ENCODE data around the gene STAG1.
"Not testable (repeated sequence)": the region's sequence is repeated elsewhere in the genome, so short reads cannot be mapped to it uniquely, and the experiment has no call there.

Gene STAG1

GRCh38 chr3:136642711-136643110 lies 109.5 kb downstream of the STAG1 start:
- DNase-seq: no peak

- DNase-seq: no peak
Measured at GRCh38 chr3:136639069-136639468, 113.1 kb downstream of the STAG1 start.

- no peak for DNase-seq
Measured at GRCh38 chr3:136637176-136637575, 115.0 kb downstream of the STAG1 start.

DNA sequence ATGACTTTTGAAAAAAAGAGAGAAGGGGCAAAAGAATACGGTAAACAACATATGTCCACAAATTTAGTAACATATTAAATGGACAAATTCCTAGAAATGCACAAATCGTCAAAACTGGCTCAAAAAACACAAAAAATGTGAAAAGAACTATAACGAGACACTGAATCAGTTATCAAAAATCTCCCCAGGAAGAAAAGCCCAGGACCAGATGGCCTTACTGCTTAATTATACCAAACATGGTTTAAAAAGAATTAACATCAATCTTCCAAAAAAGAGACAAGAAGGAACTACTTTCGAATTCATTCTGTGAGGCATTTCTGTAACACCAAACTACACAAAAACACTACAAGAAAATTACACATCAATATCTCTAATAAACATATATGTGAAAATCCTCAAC lies 117.4 kb downstream of the STAG1 start:
- DNase-seq: no peak

DNA sequence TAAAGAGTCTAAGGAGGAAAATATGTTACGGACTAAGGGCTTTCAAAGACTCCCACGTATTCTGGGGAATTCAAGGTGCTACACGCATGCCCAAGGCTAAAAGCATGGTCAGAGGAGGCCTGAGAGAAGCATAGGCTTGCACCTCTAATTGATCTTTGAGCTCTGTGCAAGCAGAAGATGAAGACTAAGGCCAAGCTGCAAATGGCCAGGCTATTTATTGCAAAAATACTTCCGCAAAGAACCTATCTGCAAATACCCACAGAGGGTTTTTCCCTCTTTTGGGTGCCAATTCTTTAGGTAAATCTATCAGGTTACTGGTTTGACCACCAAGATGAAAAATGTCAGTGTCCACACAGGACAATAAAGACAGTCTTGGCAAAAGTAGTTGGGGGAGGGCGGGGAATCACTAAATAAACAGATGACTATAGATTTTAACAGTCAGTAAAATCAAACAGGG lies 119.5 kb downstream of the STAG1 start:
- peak; percentile 19 for DNase-seq

- no peak for DNase-seq
Measured at GRCh38 chr3:136631424-136631823, 120.8 kb downstream of the STAG1 start.

- DNase-seq: no peak
Measured at GRCh38 chr3:136630915-136631314, 121.3 kb downstream of the STAG1 start.

DNA sequence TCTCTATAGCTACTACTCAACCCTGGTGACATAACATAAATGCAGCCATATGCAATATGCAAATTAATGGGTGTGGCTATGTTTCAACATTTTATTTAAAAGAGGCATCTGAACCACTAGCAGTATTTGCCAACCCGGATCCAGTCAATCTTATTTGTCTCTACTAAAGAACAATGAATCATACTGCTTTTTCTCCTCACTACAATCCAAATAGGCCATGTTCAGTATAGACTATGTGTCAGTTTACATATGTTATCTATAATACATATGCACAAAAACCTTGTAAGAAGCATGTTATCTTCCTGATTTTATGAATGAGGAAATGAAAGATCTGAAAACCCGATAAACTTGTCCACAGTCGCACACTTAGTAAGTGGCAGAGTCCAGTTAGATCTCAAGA lies 125.7 kb downstream of the STAG1 start:
- no peak for DNase-seq

- no peak for DNase-seq
Measured at GRCh38 chr3:136624894-136625815, 127.0 kb downstream of the STAG1 start.

DNA sequence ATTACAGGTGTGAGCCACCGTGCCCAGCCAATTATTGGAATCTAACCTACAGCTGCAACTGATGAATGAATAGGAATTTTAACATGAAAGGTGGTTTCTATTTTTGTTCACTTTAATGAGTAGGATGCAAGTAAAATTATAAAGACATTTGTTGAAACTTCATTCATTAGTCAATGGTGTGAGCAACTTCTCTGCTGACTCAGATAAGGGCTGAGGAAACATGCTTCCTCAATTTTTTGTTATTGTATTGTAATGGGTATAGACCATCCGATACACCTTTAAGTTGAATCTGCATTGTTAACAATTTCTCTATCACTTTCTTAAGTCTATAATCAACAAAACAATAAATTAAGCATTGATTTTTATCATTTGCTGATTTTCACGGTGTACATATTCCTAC lies 127.8 kb downstream of the STAG1 start:
- no peak for DNase-seq

DNA sequence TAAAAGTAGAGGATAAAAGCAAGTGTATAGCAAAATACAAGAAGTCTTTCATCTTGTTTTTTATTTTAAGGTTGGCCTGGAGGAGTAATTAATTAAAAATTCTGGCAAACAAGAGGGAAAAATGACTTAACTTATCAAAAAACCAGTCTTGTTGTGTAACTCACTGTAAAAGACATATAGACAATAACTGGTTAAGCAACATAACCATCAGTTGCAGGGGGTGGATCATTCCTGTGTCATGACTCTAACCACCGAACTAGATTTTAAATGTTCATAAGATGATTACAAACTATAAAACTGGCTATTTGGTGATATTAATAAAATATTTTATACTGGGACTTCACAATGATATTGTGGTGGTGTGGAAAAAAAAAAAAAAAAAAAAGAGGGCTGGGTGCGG lies 130.6 kb downstream of the STAG1 start:
- DNase-seq: no peak

- no peak for DNase-seq
Measured at GRCh38 chr3:136620436-136620835, 131.7 kb downstream of the STAG1 start.

DNA sequence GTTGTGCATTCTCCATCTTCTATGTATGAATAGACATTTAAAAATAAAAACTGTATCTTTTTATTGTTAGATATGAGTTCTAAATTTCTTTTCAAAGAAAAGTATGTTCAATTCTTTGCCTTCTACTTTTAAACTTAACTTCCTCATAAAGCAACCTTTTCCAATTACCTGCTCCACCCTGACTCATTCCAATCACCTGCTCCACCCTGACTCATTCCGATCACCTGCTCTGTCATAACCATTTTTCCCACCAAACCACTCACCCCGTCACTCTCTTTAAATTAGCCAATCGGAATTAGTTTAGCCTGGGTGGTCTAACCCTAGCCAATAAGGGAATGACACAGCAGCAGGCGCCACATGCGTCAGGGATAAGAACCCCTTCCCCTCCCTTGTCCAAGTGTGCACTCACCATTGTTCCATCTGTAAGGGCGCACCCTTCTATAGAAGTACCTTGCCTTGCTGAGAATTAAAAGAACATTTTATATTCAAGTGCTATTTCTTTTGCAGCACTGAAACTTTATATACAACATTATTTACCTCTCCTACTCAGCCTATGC lies 134.1 kb downstream of the STAG1 start:
- DNase-seq: not testable (repeated sequence)

DNA sequence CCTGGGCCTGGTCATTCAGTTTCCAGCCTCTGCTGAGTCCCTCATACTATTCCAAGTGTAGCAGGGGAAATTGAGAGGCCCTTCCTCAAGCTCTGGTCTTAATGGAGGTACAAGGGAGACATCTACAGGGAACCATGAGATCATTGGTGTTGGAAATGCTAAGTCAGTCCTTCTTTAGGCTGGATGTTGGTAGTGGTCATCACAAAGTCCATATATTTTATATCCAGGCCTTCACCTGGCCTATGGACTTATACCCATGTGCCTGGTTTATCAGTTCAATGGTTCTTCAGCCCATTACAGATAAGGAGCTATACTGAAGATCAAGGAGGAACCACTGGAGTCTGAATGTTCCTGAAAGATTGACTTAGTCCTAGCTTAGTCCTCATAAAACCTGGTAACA lies 135.0 kb downstream of the STAG1 start:
- DNase-seq: no peak

DNA sequence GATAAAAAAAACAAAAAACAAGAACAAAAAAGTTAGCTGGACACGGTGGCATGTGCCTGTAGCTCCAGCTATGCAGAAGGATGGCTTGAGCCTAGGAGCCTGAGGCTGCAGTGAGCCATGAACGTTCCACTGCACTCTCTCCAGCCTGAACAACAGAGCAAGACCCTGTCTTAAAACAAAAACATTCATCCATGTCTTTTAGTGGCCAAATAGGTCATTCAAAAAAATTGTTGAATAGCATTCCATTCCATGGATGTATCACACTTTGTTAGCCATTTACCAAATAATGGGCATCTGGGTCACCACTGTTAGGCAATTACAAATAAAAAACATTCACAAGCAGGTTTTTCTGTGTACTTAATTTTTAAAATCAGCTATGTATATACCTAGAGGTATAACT lies 139.7 kb downstream of the STAG1 start:
- no peak for DNase-seq

- DNase-seq: no peak
Measured at GRCh38 chr3:136606990-136607389, 145.2 kb downstream of the STAG1 start.

GRCh38 chr3:136606216-136606615 lies 146.0 kb downstream of the STAG1 start:
- DNase-seq: not testable (repeated sequence)

- DNase-seq: no peak
Measured at GRCh38 chr3:136604961-136605360, 147.2 kb downstream of the STAG1 start.

DNA sequence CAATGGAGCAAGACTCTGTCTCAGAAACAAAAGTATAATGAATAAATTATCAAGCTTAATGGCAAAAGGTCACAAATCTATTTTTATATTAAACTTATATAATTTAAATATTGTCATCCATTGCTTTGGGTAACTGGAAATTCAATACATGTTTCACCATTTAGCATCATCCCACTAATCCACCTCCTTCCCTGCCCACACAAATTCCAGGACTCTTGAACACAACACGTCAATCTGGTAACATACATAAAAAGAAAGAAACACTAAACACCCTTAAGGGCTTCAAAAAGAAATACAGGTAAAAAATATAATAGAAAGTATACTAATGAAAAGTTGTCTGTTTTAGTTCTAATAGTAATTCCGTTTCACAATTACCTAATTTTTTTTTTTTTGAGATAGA lies 149.4 kb downstream of the STAG1 start:
- no peak for DNase-seq

DNA sequence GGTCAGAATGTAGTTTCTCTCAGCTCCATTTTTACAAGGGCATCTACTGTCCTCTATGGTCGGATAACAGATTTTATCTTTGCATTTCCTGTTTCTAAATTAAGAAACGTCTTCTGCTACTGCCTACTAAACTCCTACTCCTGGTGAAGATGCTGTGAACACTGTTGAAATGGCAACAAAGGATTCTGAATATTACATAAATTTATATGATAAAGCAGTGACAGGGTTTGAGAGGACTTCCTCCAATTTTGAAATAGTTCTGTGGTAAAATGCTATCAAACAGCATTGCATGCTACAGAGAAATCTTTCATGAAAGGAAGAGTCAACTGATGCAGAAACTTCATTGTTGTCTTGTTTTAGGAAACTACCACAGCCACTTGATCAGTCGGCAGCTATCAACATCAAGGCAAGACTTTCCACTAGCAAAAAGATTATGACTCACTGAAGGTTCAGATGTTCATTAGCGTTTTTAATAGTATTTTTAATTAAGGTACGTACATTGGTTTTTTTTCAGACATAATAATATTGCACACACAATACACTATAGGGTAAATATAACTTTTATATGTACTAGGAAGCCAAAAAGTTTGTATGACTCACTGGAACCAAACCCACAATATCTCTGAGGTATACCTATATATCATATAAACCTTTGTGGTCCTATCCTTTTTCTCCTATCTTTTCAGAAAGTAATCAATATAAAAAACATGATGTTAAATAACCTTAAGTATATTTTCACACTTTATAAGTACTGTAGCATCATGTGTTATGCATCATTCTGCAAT lies 156.1 kb downstream of the STAG1 start:
- DNase-seq: no peak

DNA sequence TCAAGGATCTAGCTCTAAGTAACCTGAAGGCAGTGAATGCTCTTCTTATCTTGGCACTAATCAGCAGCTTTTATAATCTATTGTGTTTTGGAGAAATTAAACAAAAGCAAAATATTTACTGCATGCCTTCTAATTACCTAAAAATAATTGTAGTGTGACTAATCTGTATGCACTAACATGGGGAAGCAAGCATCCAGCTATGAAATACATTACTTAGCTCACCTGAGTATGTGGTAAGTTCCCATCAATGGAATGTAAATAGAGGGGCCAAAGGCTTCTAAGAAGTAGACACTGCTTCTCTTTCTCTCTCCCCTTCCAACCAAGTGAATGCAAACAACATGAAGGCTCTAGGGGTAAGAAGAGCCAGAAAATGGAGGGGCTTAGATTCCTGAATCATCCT lies 165.6 kb downstream of the STAG1 start:
- no peak for DNase-seq

- no peak for DNase-seq
Measured at GRCh38 chr3:136584728-136585127, 167.4 kb downstream of the STAG1 start.

GRCh38 chr3:136583823-136584222 lies 168.4 kb downstream of the STAG1 start:
- no peak for DNase-seq

DNA sequence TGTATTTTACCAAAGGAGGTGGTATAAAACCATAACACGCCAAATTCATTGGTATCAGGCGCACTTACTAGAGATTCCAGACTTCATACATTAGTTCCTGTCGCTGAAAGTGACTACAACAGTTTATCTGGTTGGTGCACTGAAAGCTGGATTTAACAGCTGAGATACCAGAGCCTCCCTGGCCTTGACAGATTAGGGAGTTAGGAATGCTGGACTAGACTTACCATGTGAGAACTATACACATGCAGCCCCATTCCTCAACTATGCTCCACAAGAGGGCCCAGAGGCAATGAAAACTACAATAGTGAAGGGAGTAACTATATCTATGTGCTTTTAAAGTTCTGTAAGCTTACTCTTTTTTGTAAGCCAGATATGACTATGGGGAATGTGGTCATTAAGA lies 174.4 kb downstream of the STAG1 start:
- DNase-seq: no peak
